ENCODE measurements around the gene IQCN.

IQCN gene

GRCh38 chr19:18269070-18269723, 5.1 kb downstream of the IQCN start:
- no peak overlapping the region for H3K9ac ChIP-seq (ENCODE audit: low read length)
- H3K36me3 ChIP-seq (ENCODE audit: control insufficient read depth, low read depth, low read length) = no peaks in the 10 kb centered on the region
- no peak overlapping the region for H3K4me3 ChIP-seq (ENCODE audit: low read length)
- H3K27me3 ChIP-seq (ENCODE audit: control insufficient read depth, insufficient read depth, low read length) = no peaks in the 10 kb centered on the region
- no peak overlapping the region for H3K27ac ChIP-seq (ENCODE audit: low read length)
- no peaks in the 10 kb centered on the region for H3K4me1 ChIP-seq (ENCODE audit: control insufficient read depth, low read depth, low read length)
- no peaks in the 10 kb centered on the region for H3K9me3 ChIP-seq (ENCODE audit: control insufficient read depth, low read depth, low read length)

- H3K4me3 ChIP-seq (ENCODE audit: low read length) = no peak overlapping the region
- H3K4me1 ChIP-seq (ENCODE audit: control insufficient read depth, low read depth, low read length) = no peaks in the 10 kb centered on the region
- H3K36me3 ChIP-seq (ENCODE audit: control insufficient read depth, low read depth, low read length) = no peaks in the 10 kb centered on the region
- H3K9me3 ChIP-seq (ENCODE audit: control insufficient read depth, low read depth, low read length) = no peaks in the 10 kb centered on the region
- H3K27me3 ChIP-seq (ENCODE audit: control insufficient read depth, insufficient read depth, low read length) = no peaks in the 10 kb centered on the region
- H3K27ac ChIP-seq (ENCODE audit: low read length) = no peak overlapping the region
- no peak overlapping the region for H3K9ac ChIP-seq (ENCODE audit: low read length)
Measured at GRCh38 chr19:18266771-18267686, 7.2 kb downstream of the IQCN start.

- H3K9me3 ChIP-seq (ENCODE audit: control insufficient read depth, low read depth, low read length) = no peaks in the 10 kb centered on the region
- H3K4me1 ChIP-seq (ENCODE audit: control insufficient read depth, low read depth, low read length) = no peaks in the 10 kb centered on the region
- H3K4me3 ChIP-seq (ENCODE audit: low read length) = no peak overlapping the region
- no peak overlapping the region for H3K9ac ChIP-seq (ENCODE audit: low read length)
- no peak overlapping the region for H3K27ac ChIP-seq (ENCODE audit: low read length)
- no peaks in the 10 kb centered on the region for H3K36me3 ChIP-seq (ENCODE audit: control insufficient read depth, low read depth, low read length)
- no peaks in the 10 kb centered on the region for H3K27me3 ChIP-seq (ENCODE audit: control insufficient read depth, insufficient read depth, low read length)
Measured at GRCh38 chr19:18265582-18265981, 8.7 kb downstream of the IQCN start.

- H3K27ac ChIP-seq (ENCODE audit: low read length) = no peak overlapping the region
- H3K27me3 ChIP-seq (ENCODE audit: control insufficient read depth, insufficient read depth, low read length) = no peaks in the 10 kb centered on the region
Measured at GRCh38 chr19:18264971-18265540, 9.2 kb downstream of the IQCN start.

GRCh38 chr19:18264137-18264854, 10.0 kb downstream of the IQCN start:
- no peaks in the 10 kb centered on the region for H3K27me3 ChIP-seq (ENCODE audit: control insufficient read depth, insufficient read depth, low read length)
- no peak overlapping the region for H3K4me3 ChIP-seq (ENCODE audit: low read length)
- H3K36me3 ChIP-seq (ENCODE audit: control insufficient read depth, low read depth, low read length) = no peaks in the 10 kb centered on the region
- H3K9ac ChIP-seq (ENCODE audit: low read length) = no peak overlapping the region
- H3K4me1 ChIP-seq (ENCODE audit: control insufficient read depth, low read depth, low read length) = no peaks in the 10 kb centered on the region
- H3K9me3 ChIP-seq (ENCODE audit: control insufficient read depth, low read depth, low read length) = no peaks in the 10 kb centered on the region
- no peak overlapping the region for H3K27ac ChIP-seq (ENCODE audit: low read length)

More at GRCh38 chr19:18264971-18265540, 9.2 kb downstream of the IQCN start:
- no peaks in the 10 kb centered on the region for H3K9me3 ChIP-seq (ENCODE audit: control insufficient read depth, low read depth, low read length)
- H3K36me3 ChIP-seq (ENCODE audit: control insufficient read depth, low read depth, low read length) = no peaks in the 10 kb centered on the region
- H3K4me1 ChIP-seq (ENCODE audit: control insufficient read depth, low read depth, low read length) = no peaks in the 10 kb centered on the region
- H3K4me3 ChIP-seq (ENCODE audit: low read length) = no peak overlapping the region
- H3K9ac ChIP-seq (ENCODE audit: low read length) = no peak overlapping the region

- Histone ChIP-seq H3K27me3 (ENCODE audit: control insufficient read depth, insufficient read depth, low read length) (no peaks in the 10 kb centered on the region), H3K36me3 (ENCODE audit: control insufficient read depth, low read depth, low read length) (no peaks in the 10 kb centered on the region), H3K27ac (ENCODE audit: low read length) (no peak overlapping the region), H3K4me3 (ENCODE audit: low read length) (no peak overlapping the region), H3K9ac (ENCODE audit: low read length) (no peak overlapping the region), H3K4me1 (ENCODE audit: control insufficient read depth, low read depth, low read length) (no peaks in the 10 kb centered on the region), H3K9me3 (ENCODE audit: control insufficient read depth, low read depth, low read length) (no peaks in the 10 kb centered on the region)
Measured at GRCh38 chr19:18263324-18264136, 10.7 kb downstream of the IQCN start.

GRCh38 chr19:18262917-18263316, 11.3 kb downstream of the IQCN start:
- H3K27me3 ChIP-seq (ENCODE audit: control insufficient read depth, insufficient read depth, low read length) = no peaks in the 10 kb centered on the region
- no peak overlapping the region for H3K9ac ChIP-seq (ENCODE audit: low read length)
- H3K27ac ChIP-seq (ENCODE audit: low read length) = no peak overlapping the region
- H3K4me3 ChIP-seq (ENCODE audit: low read length) = no peak overlapping the region
- H3K36me3 ChIP-seq (ENCODE audit: control insufficient read depth, low read depth, low read length) = no peaks in the 10 kb centered on the region
- H3K4me1 ChIP-seq (ENCODE audit: control insufficient read depth, low read depth, low read length) = no peaks in the 10 kb centered on the region
- H3K9me3 ChIP-seq (ENCODE audit: control insufficient read depth, low read depth, low read length) = no peaks in the 10 kb centered on the region

- Histone ChIP-seq H3K9me3 (ENCODE audit: control insufficient read depth, low read depth, low read length) (no peaks in the 10 kb centered on the region), H3K27me3 (ENCODE audit: control insufficient read depth, insufficient read depth, low read length) (no peaks in the 10 kb centered on the region)
Measured at GRCh38 chr19:18262144-18262543, 12.1 kb downstream of the IQCN start.

GRCh38 chr19:18261474-18261873, 12.8 kb downstream of the IQCN start:
- no peaks in the 10 kb centered on the region for H3K27me3 ChIP-seq (ENCODE audit: control insufficient read depth, insufficient read depth, low read length)
- H3K9ac ChIP-seq (ENCODE audit: low read length) = no peak overlapping the region
- H3K4me1 ChIP-seq (ENCODE audit: control insufficient read depth, low read depth, low read length) = no peaks in the 10 kb centered on the region
- H3K27ac ChIP-seq (ENCODE audit: low read length) = no peak overlapping the region
- no peak overlapping the region for H3K4me3 ChIP-seq (ENCODE audit: low read length)
- H3K36me3 ChIP-seq (ENCODE audit: control insufficient read depth, low read depth, low read length) = no peaks in the 10 kb centered on the region
- no peaks in the 10 kb centered on the region for H3K9me3 ChIP-seq (ENCODE audit: control insufficient read depth, low read depth, low read length)

More at GRCh38 chr19:18262144-18262543, 12.1 kb downstream of the IQCN start:
- Histone ChIP-seq H3K9ac (ENCODE audit: low read length) (no peak overlapping the region), H3K4me1 (ENCODE audit: control insufficient read depth, low read depth, low read length) (no peaks in the 10 kb centered on the region), H3K4me3 (ENCODE audit: low read length) (no peak overlapping the region), H3K27ac (ENCODE audit: low read length) (no peak overlapping the region), H3K36me3 (ENCODE audit: control insufficient read depth, low read depth, low read length) (no peaks in the 10 kb centered on the region)

GRCh38 chr19:18259893-18260292, 14.4 kb downstream of the IQCN start:
- Histone ChIP-seq H3K27me3 (ENCODE audit: control insufficient read depth, insufficient read depth, low read length) (no peaks in the 10 kb centered on the region), H3K27ac (ENCODE audit: low read length) (no peak overlapping the region), H3K4me3 (ENCODE audit: low read length) (no peak overlapping the region), H3K9me3 (ENCODE audit: control insufficient read depth, low read depth, low read length) (no peaks in the 10 kb centered on the region), H3K9ac (ENCODE audit: low read length) (no peak overlapping the region), H3K4me1 (ENCODE audit: control insufficient read depth, low read depth, low read length) (no peaks in the 10 kb centered on the region), H3K36me3 (ENCODE audit: control insufficient read depth, low read depth, low read length) (no peaks in the 10 kb centered on the region)

All from iPS-18a (cell line).